ENCODE measurements around the gene SLC30A4. TPM values are rescaled to one million over a fixed set of nuclear protein-coding genes. Genes with fewer than 3 reads are reported as not detected.

Gene SLC30A4
- total and polyA plus RNA-seq, 2 donors: 5.4 to 26.9 TPM

DNA sequence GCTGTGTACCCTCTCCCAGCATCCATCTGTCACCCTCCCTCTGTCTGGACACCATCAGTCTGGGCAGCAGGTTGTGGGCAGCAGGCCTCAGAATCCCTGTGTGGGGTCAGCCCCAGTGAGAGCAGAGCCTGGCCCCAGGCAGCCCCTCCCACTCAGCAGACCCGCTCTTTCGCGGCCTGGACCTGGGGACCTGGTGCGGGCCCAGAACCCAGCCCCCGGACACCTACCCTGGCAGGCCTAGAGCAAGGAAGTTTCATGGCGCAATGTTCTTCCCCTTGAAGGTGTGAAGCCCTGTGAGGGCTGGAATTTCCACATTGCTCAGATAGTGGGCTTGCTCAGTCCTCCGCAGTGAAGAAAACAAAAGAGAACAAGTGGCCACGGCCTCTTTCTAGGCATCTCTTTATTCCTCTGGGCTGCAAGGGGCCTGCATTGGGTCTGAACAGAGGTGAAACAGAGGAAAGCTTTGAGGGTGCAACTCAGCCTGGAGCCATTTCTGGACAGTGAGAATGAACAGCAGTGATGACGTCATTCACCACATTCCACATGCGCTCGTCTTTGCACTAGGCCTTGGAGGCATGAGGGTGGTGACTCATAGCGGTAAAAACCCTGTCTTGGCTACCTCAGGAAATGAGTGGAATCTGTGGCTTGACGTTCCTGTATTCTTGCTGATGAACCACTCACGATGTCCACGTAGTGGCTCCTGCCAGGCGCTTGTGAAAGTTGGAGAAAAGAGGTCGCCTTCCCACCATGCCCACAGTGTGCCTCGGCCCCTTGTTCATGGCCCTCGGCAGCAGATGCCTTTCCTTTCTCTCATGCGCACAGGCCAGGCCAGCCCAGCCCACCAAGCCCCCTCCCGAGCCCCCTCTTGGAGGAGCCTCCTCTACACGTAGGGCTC, 66.1 kb downstream of the SLC30A4 start:
- Histone ChIP-seq H3K27ac (ENCODE audit: low read depth) (no peak overlapping the region), H3K4me1 (ENCODE audit: insufficient read depth) (no peaks in the 10 kb centered on the region), H3K36me3 (ENCODE audit: insufficient read depth) (no peaks in the 10 kb centered on the region), H3K4me3 (ENCODE audit: low read depth, low read length) (no peak overlapping the region)
- 59% methylated on average over 22 of the region's 22 CpGs for WGBS
- no peak for DNase-seq (ENCODE audit: extremely low spot score)

GRCh38 chr15:45454814-45455213, 67.7 kb downstream of the SLC30A4 start:
- Histone ChIP-seq H3K4me1 (ENCODE audit: insufficient read depth) (no peaks in the 10 kb centered on the region), H3K4me3 (ENCODE audit: low read depth, low read length) (no peak overlapping the region), H3K36me3 (ENCODE audit: insufficient read depth) (no peaks in the 10 kb centered on the region), H3K27ac (ENCODE audit: low read depth) (no peak overlapping the region)
- DNase-seq (ENCODE audit: extremely low spot score): no peak
- WGBS: 55% methylated on average over 8 of the region's 8 CpGs

DNA sequence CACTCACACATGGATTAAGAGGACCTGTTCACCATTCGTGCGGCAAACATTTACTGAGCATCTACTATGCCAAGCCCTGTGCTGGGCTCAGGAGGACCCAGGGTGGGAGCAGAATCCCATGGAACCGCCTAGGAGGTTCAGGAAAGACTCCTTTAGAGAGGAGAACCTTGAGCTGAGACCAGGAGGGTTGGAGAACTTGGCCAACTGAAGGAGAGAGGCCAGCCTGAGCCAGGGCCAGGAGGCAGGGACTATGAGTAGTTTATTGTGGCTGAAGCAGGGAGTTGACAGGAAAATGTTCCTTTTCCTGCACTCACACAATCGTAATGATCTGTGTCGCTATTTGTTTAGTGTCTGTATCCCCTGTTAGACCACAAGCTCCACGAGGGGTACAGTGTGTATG, 71.3 kb downstream of the SLC30A4 start:
- H3K36me3 ChIP-seq (ENCODE audit: insufficient read depth): no peaks in the 10 kb centered on the region
- H3K4me1 ChIP-seq (ENCODE audit: insufficient read depth): no peaks in the 10 kb centered on the region
- 90% methylated on average over 6 of the region's 6 CpGs for WGBS
- DNase-seq (ENCODE audit: extremely low spot score): no peak
- no peak overlapping the region for H3K27ac ChIP-seq (ENCODE audit: low read depth)
- no peak overlapping the region for H3K4me3 ChIP-seq (ENCODE audit: low read depth, low read length)

DNA sequence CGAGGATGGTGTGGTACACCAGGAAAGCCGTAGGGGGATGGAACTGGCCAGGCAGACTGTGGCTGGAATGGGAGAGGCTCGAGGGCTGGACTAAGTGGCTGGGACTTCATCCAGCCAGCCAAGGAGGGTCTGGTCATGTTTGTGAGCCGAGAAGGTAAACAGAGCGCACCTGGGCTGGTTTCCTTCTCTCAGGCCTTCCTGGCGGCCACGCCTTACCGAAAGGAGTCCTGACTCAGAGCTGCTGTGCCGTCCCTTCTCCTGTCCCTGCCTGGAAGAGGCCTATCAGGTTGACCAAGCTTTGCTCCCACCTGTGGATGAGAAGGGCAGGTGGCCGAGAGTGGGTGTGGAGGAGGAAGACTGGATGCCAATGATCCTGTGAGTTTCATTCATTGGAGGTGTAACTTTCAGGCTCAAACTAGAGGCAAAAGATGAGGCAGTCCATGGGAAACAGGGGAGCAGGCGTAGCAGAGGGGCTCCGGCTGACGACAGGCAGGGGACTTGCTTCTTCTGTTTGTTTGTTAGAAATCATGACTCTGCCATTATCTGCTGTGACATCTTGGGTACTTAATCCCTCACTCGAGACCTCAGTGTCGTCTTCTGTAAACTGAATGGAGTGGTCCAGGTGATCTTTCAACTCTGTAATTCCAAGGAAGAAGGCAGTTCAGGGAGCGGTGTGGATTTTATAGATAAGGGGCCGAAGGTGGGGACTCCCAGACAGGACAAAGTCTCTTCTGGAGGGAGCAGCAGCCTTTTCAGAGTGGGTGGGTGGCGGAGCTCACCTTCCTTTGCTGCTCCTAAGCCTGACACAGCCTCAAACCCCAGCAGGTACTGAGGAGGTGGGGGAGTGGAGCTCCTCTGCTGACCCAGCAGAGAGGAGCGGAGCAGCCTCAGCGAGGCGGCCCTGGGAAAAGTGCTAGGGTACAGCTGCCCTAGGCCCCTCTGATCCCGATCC, 72.4 kb downstream of the SLC30A4 start:
- whole genome bisulfite sequencing: 82% methylated on average over 22 of the region's 22 CpGs
- Histone ChIP-seq H3K27ac (ENCODE audit: low read depth) (no peak overlapping the region), H3K4me1 (ENCODE audit: insufficient read depth) (no peaks in the 10 kb centered on the region), H3K36me3 (ENCODE audit: insufficient read depth) (no peaks in the 10 kb centered on the region), H3K4me3 (ENCODE audit: low read depth, low read length) (no peak overlapping the region)
- no peak for DNase-seq (ENCODE audit: extremely low spot score)

DNA sequence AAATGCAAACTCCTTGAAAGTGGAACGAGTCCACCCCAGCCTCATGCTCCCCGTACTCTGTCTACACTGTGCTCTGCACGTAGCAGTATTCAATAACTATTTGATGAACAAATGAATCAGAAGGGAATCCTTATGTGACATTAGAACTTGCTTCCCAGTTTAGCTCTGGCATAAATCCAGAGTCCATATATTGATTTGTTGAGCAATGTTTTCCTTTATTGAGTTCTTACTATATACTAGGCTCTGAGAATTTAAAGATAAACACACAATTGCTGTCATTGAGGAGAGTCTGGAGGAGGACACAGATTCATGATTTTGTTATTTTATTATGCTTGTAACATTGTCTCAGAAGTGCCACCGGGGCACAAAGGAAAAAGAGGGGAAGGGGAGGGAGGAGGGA, 73.2 kb downstream of the SLC30A4 start:
- Histone ChIP-seq H3K4me3 (ENCODE audit: low read depth, low read length) (no peak overlapping the region), H3K27ac (ENCODE audit: low read depth) (no peak overlapping the region), H3K36me3 (ENCODE audit: insufficient read depth) (no peaks in the 10 kb centered on the region), H3K4me1 (ENCODE audit: insufficient read depth) (no peaks in the 10 kb centered on the region)
- no peak for DNase-seq (ENCODE audit: extremely low spot score)
- 75% methylated on average over 4 of the region's 4 CpGs for WGBS

DNA sequence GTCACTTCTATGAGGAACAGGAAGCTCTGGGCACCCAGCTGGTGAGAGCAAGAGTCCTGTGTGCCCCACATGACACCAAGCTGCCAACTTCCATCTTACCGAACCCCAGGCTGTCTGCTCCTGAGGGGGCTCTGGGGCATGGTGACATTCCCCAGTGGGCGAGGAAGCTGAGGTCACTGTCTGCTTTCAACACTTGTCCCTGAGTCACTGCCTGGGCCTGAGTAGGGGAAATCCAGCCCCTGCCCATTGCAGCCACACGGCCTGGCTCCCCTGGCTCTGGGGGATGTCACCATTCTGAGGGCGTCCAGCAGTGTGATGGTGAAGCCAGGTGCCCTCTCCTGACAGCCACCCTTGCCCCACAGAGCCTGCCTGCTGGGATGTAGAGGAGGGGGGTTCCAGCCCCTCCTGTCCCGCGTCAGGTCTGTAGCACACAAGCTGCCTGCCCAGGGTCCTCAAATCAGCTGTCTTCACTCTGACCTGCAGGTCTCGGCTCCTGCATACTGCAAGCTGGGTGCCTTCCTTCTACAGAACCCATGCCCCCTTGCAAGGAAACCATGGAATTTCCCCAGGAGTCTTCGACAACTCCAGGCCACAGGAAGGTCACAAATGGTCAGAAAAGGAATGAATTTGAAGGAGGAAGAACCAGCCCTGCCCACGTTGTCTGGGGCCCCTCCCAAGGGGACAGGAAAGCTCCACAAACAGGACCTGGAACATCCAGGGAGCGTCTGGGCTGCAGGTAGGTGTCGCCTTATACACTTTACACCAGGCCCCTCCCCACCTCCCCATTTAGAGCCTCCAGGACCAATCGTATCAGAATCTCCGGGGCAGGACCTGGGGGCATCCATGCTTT, 74.3 kb downstream of the SLC30A4 start:
- H3K4me3 ChIP-seq (ENCODE audit: low read depth, low read length): no peak overlapping the region
- no peaks in the 10 kb centered on the region for H3K4me1 ChIP-seq (ENCODE audit: insufficient read depth)
- WGBS: 64% methylated on average over 13 of the region's 13 CpGs
- no peak for DNase-seq (ENCODE audit: extremely low spot score)
- no peak overlapping the region for H3K27ac ChIP-seq (ENCODE audit: low read depth)
- no peaks in the 10 kb centered on the region for H3K36me3 ChIP-seq (ENCODE audit: insufficient read depth)

- H3K4me3 ChIP-seq (ENCODE audit: low read depth, low read length): no peak overlapping the region
- DNase-seq (ENCODE audit: extremely low spot score): no peak
- no peaks in the 10 kb centered on the region for H3K36me3 ChIP-seq (ENCODE audit: insufficient read depth)
- 83% methylated on average over 2 of the region's 2 CpGs for WGBS
- H3K4me1 ChIP-seq (ENCODE audit: insufficient read depth): no peaks in the 10 kb centered on the region
- H3K27ac ChIP-seq (ENCODE audit: low read depth): no peak overlapping the region
Measured at GRCh38 chr15:45443645-45444044, 78.9 kb downstream of the SLC30A4 start.

GRCh38 chr15:45442507-45443135, 79.9 kb downstream of the SLC30A4 start:
- no peak for DNase-seq (ENCODE audit: extremely low spot score)
- WGBS: 67% methylated on average over 5 of the region's 5 CpGs
- H3K36me3 ChIP-seq (ENCODE audit: insufficient read depth): no peaks in the 10 kb centered on the region
- no peak overlapping the region for H3K4me3 ChIP-seq (ENCODE audit: low read depth, low read length)
- H3K27ac ChIP-seq (ENCODE audit: low read depth): no peak overlapping the region
- no peaks in the 10 kb centered on the region for H3K4me1 ChIP-seq (ENCODE audit: insufficient read depth)

- no peak overlapping the region for H3K4me3 ChIP-seq (ENCODE audit: low read depth, low read length)
- H3K4me1 ChIP-seq (ENCODE audit: insufficient read depth): no peaks in the 10 kb centered on the region
- H3K27ac ChIP-seq (ENCODE audit: low read depth): no peak overlapping the region
- H3K36me3 ChIP-seq (ENCODE audit: insufficient read depth): no peaks in the 10 kb centered on the region
- DNase-seq (ENCODE audit: extremely low spot score): no peak
- 66% methylated on average over 8 of the region's 8 CpGs for WGBS
Measured at GRCh38 chr15:45441686-45442085, 80.9 kb downstream of the SLC30A4 start.

DNA sequence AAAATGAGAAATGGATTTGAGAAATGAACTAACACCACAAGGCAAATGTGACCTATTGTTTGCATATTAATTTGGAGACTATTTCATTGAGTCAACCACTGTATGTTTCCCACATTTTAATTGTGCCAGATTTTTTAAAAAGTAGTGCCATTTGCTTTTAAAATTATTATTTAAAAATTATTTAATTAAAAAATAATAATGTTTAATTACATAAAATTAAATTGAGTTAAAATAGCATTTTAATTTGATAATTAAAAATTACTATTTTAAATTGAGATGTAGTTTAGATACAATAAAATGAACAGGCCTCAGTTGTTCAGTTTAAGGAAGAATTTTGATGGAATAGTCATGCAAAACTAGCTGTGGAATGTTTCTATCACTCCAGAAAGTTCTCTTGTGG, 81.5 kb downstream of the SLC30A4 start:
- Histone ChIP-seq H3K4me3 (ENCODE audit: low read depth, low read length) (no peak overlapping the region), H3K4me1 (ENCODE audit: insufficient read depth) (no peaks in the 10 kb centered on the region), H3K36me3 (ENCODE audit: insufficient read depth) (no peaks in the 10 kb centered on the region), H3K27ac (ENCODE audit: low read depth) (no peak overlapping the region)
- no peak for DNase-seq (ENCODE audit: extremely low spot score)

GRCh38 chr15:45439521-45440260, 82.9 kb downstream of the SLC30A4 start:
- Histone ChIP-seq H3K27ac (ENCODE audit: low read depth) (no peak overlapping the region), H3K4me1 (ENCODE audit: insufficient read depth) (no peaks in the 10 kb centered on the region), H3K4me3 (ENCODE audit: low read depth, low read length) (no peak overlapping the region), H3K36me3 (ENCODE audit: insufficient read depth) (no peaks in the 10 kb centered on the region)
- 62% methylated on average over 5 of the region's 5 CpGs for WGBS
- no peak for DNase-seq (ENCODE audit: extremely low spot score)

DNA sequence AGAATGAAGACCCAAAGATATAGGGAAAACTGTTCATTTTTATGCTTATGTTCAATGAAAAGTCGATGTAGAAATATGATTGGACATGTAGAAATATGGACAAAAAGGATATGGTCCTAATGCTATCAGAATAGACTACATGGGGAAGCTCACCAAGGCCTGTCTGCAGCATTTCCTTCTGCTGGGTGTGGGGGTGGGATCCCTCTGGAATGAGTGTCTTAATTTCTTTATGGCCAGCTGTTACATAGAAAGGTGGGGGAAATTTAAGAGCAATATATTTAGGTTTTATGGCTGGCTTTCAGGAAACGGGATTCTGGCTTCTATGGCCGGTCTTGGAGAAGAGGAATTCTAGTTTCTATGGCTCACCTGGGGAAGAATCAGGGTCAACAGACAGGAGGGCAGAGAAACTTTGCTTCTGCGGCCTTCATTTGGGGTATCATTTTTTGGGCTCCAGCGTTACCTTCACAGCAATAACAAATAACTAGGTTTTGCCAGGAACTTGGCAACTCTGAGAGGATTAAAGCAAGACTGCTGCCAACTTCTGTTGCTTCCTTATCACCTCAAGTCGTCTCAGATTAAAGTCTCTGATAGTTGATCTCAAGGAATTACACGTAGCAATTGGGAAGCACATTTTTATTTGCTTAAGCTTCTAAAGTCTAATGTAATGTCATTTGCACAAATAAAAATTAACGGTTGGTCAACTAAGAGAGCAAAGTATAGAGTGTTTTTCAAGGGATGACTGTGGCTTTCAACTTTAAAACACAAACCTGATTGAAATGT, 87.2 kb downstream of the SLC30A4 start:
- no peaks in the 10 kb centered on the region for H3K36me3 ChIP-seq (ENCODE audit: insufficient read depth)
- H3K27ac ChIP-seq (ENCODE audit: low read depth): no peak overlapping the region
- 51% methylated on average over 8 of the region's 8 CpGs for WGBS
- H3K4me1 ChIP-seq (ENCODE audit: insufficient read depth): no peaks in the 10 kb centered on the region
- no peak overlapping the region for H3K4me3 ChIP-seq (ENCODE audit: low read depth, low read length)
- no peak for DNase-seq (ENCODE audit: extremely low spot score)
